Measurements from ENCODE around the gene TPST2. TPM values are rescaled to one million over a fixed set of nuclear protein-coding genes. Genes with fewer than 3 reads are reported as not detected.
A peak's percentile ranks its signal among the peaks of the same experiment; 100 is the strongest.

Gene TPST2
- total and polyA plus RNA-seq, 2 of the 4 experiments (the other 2 are of a cell fraction) = 42.5 to 63.6 TPM

DNA sequence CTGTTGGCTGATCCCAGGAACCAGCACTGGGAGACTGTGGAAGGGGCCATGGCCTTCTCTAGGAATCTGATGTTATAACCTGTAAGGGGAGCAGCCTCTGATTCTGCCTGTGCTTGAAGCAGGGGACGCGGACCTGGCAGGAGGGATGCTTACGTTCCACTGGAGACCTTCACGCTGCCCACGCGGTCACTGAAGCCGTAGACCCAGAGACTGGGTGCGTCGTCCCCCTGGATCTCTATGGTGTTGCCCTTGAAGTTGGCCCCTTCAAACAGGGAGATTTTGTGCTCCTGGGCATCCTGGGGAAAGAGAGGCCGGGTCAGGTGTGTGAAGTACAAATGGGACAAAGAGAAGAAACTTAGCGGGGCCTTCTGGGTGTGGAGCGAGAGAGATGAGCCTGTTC is 11.8 kb upstream of the TPST2 start:
- dilution Hi-C loops (cut with HindIII; ENCODE audit: low sequenced_read_pairs, unreplicated experiment) (no loop called here), intact Hi-C loops (cut with micrococcal nuclease) (no loop called here)
- H3K79me1 ChIP-seq (ENCODE audit: low read depth in 1 of 2, low read length in 2 of 2) = no peaks in the 10 kb centered on the region

More for the DNA sequence above, 11.8 kb upstream of the TPST2 start:
- Histone ChIP-seq H3K4me1 (ENCODE audit: control insufficient read depth, insufficient read depth, low read length) (no peaks in the 10 kb centered on the region), H2BK120ac (ENCODE audit: low read depth, low read length) (no peak overlapping the region), H3K9me3 (ENCODE audit: control insufficient read depth, insufficient read depth, low read length) (no peaks in the 10 kb centered on the region), H3K18ac (ENCODE audit: low read depth, low read length) (no peak overlapping the region), H3K27me3 (ENCODE audit: control insufficient read depth, insufficient read depth, low read length) (peaks cover 21% of the 10 kb centered on the region), H3K4me2 (ENCODE audit: low read depth, low read length) (no peak overlapping the region), H2AK9ac (replicated peaks; ENCODE audit: low read depth, low read length, poor library complexity) (peak overlapping the region; percentile 87), H2AFZ (replicated peaks; ENCODE audit: low read length, poor library complexity) (peak overlapping the region; percentile 70), H4K5ac (ENCODE audit: low read depth, low read length) (no peak overlapping the region), H3K4me3 (ENCODE audit: insufficient read depth, low read depth, low read length) (no peak overlapping the region), H3K27ac (ENCODE audit: insufficient read depth, low read length) (no peak overlapping the region), H3K36me3 (ENCODE audit: control insufficient read depth, insufficient read depth, low read length) (no peaks in the 10 kb centered on the region), H4K8ac (ENCODE audit: low read depth in 2 of 2, low read length in 2 of 2) (no peak overlapping the region), H3K56ac (ENCODE audit: extremely low read depth, insufficient read depth, low read length) (no peak overlapping the region), H3K4ac (ENCODE audit: low read depth, low read length) (no peak overlapping the region), H2BK5ac (ENCODE audit: low read depth, low read length, poor library complexity, severe bottlenecking) (no peak overlapping the region), H4K91ac (ENCODE audit: insufficient read depth, low read depth, low read length) (no peak overlapping the region), H2BK20ac (ENCODE audit: low read depth, low read length) (no peak overlapping the region), H4K20me1 (ENCODE audit: insufficient read depth, low read length) (no peaks in the 10 kb centered on the region), H3K23ac (ENCODE audit: low read depth, low read length) (no peak overlapping the region), H2AK5ac (ENCODE audit: low read depth, low read length) (peak overlapping the region; percentile 21; the same call in 1 of the 2 replicates), H3K9me1 (ENCODE audit: insufficient read depth, low read length) (peaks cover 2% of the 10 kb centered on the region; the same call in 1 of the 2 replicates), H3K9ac (ENCODE audit: low read depth, low read length) (no peak overlapping the region), H2BK15ac (ENCODE audit: low read depth, low read length) (no peak overlapping the region; the same call in 2 of the 3 replicates), H3K14ac (replicated peaks; ENCODE audit: low read depth, low read length) (no peak overlapping the region)
- DNase-seq (no peak), ATAC-seq (ENCODE audit: low read depth) (0 out of 2 replicates have a peak, but pooled peaks have one; percentile 14)
- in situ Hi-C loops (cut with MboI; ENCODE audit: low sequenced_read_pairs) = no loop called here
- no TSS peak for BruUV-seq (replicated peaks)
- ChIA-PET POLR2A (ENCODE audit: unreplicated experiment) (no interaction called here), CTCF (no interaction called here)
- no peak for TF ChIP-seq RCOR1 (IDR thresholded peaks at IDR 0.05; ENCODE audit: insufficient replicate concordance, low read length)
- TF ChIP-seq MAZ (IDR thresholded peaks at IDR 0.05; ENCODE audit: borderline replicate concordance, low read depth, low read length) = no peak
- WGBS, 2 experiments (ENCODE audit: extremely low coverage in 2 of 2, insufficient read length in 1 of 2) = 79% methylated on average over 6 of the region's 12 CpGs; no CpG with 5 or more reads in 1 of the 2 experiments
